HEK293 (cell line): ENCODE data around the gene OR1L8.

ENCODE experiments used
- CTCF ChIP-seq: fragments of 450-650 bp; formaldehyde crosslinking; IDR thresholded peaks from 2 replicates; pipeline ENCODE4 v1.5.1; 2016; ENCODE audit warnings: missing biosample characterization, missing genetic modification characterization
- GLI4 ChIP-seq: fragments of 450-650 bp; formaldehyde crosslinking; IDR thresholded peaks from 2 replicates; pipeline ENCODE4 v1.5.1; 2016; ENCODE audit warnings: missing biosample characterization, missing genetic modification characterization
- YY1 ChIP-seq: fragments of 450-650 bp; formaldehyde crosslinking; IDR thresholded peaks from 2 replicates; pipeline ENCODE4 v1.5.1; 2018; ENCODE audit warnings: missing biosample characterization, missing genetic modification characterization
- ZBTB1 ChIP-seq: fragments of 450-650 bp; formaldehyde crosslinking; IDR thresholded peaks from 2 replicates; pipeline ENCODE4 v1.5.1; 2016; ENCODE audit warnings: missing biosample characterization, missing genetic modification characterization
- ZBTB11 ChIP-seq: fragments of 450-650 bp; formaldehyde crosslinking; conservative IDR thresholded peaks from 2 replicates; pipeline ENCODE4 v1.5.1; 2016; ENCODE audit warnings: low read depth, missing biosample characterization, missing genetic modification characterization
- ZNF140 ChIP-seq: fragments of 450-650 bp; formaldehyde crosslinking; IDR thresholded peaks from 2 replicates; pipeline ENCODE4 v1.5.1; 2016; ENCODE audit warnings: missing biosample characterization, missing genetic modification characterization
- ZNF366 ChIP-seq: fragments of 450-650 bp; formaldehyde crosslinking; conservative IDR thresholded peaks from 2 replicates; pipeline ENCODE4 v1.5.1; 2016; ENCODE audit warnings: missing biosample characterization, missing genetic modification characterization
- ZNF423 ChIP-seq: fragments of 450-650 bp; formaldehyde crosslinking; IDR thresholded peaks from 2 replicates; pipeline ENCODE4 v1.5.1; 2016; ENCODE audit warnings: missing biosample characterization, missing genetic modification characterization
- ZNF530 ChIP-seq: fragments of 450-650 bp; formaldehyde crosslinking; IDR thresholded peaks from 2 replicates; pipeline ENCODE4 v1.5.1; 2016; ENCODE audit warnings: low read depth, missing biosample characterization, missing genetic modification characterization
- ZNF747 ChIP-seq: fragments of 450-650 bp; formaldehyde crosslinking; IDR thresholded peaks from 2 replicates; pipeline ENCODE4 v1.5.1; 2016; ENCODE audit warnings: missing biosample characterization, missing genetic modification characterization
- TF ChIP-seq, protein P1 (sequence below): fragments of 450-650 bp; formaldehyde crosslinking; IDR thresholded peaks from 2 replicates; pipeline ENCODE4 v1.5.1; 2016; ENCODE audit warnings: missing biosample characterization, missing genetic modification characterization

GRCh38 chr9:122579874-122580273 is 3.3 kb downstream of the OR1L8 start:
- no peak for TF ChIP-seq CTCF (tag by site-specific recombination)
- no peak for TF ChIP-seq ZBTB11 (tag by site-specific recombination)
- TF ChIP-seq ZNF747 (tag by site-specific recombination): no peak
- TF ChIP-seq ZNF423: no peak
- TF ChIP-seq, protein P1, sequence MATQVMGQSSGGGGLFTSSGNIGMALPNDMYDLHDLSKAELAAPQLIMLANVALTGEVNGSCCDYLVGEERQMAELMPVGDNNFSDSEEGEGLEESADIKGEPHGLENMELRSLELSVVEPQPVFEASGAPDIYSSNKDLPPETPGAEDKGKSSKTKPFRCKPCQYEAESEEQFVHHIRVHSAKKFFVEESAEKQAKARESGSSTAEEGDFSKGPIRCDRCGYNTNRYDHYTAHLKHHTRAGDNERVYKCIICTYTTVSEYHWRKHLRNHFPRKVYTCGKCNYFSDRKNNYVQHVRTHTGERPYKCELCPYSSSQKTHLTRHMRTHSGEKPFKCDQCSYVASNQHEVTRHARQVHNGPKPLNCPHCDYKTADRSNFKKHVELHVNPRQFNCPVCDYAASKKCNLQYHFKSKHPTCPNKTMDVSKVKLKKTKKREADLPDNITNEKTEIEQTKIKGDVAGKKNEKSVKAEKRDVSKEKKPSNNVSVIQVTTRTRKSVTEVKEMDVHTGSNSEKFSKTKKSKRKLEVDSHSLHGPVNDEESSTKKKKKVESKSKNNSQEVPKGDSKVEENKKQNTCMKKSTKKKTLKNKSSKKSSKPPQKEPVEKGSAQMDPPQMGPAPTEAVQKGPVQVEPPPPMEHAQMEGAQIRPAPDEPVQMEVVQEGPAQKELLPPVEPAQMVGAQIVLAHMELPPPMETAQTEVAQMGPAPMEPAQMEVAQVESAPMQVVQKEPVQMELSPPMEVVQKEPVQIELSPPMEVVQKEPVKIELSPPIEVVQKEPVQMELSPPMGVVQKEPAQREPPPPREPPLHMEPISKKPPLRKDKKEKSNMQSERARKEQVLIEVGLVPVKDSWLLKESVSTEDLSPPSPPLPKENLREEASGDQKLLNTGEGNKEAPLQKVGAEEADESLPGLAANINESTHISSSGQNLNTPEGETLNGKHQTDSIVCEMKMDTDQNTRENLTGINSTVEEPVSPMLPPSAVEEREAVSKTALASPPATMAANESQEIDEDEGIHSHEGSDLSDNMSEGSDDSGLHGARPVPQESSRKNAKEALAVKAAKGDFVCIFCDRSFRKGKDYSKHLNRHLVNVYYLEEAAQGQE (tag by site-specific recombination): no peak
- TF ChIP-seq YY1 (tag by site-specific recombination): no peak
- no peak for TF ChIP-seq ZNF366 (tag by site-specific recombination)
- no peak for TF ChIP-seq ZNF140
- TF ChIP-seq GLI4 (tag by site-specific recombination): no peak
- TF ChIP-seq ZBTB1 (tag by site-specific recombination): no peak
- no peak for TF ChIP-seq ZNF530 (tag by site-specific recombination)
